ENCODE results near the gene TTYH3.

The TTYH3 gene

GRCh38 chr7:2624293-2624886 is 7.4 kb upstream of the TTYH3 start:
- H3K9ac ChIP-seq, result no peak overlapping the region
- no peaks in the 10 kb centered on the region for H4K20me1 ChIP-seq (ENCODE audit: insufficient read depth)
- H3K36me3 ChIP-seq (ENCODE audit: insufficient read depth), result no peaks in the 10 kb centered on the region
- H3K4me1 ChIP-seq (ENCODE audit: low read depth, poor library complexity, severe bottlenecking), result peaks cover 12% of the 10 kb centered on the region
- no peak overlapping the region for H3K4me3 ChIP-seq (IDR thresholded peaks at IDR 0.05; ENCODE audit: insufficient read depth, low read depth, low read length)
- H2AFZ ChIP-seq (ENCODE audit: low read depth), result no peak overlapping the region
- H3K4me2 ChIP-seq, result no peak overlapping the region
- H3K27ac ChIP-seq, result no peak overlapping the region
- no peak for TF ChIP-seq CTCF (conservative IDR thresholded peaks at IDR 0.05; ENCODE audit: low read depth, low read length)
- no peaks in the 10 kb centered on the region for H3K79me2 ChIP-seq (ENCODE audit: insufficient read depth, low read depth)
- H3K27me3 ChIP-seq (ENCODE audit: insufficient read depth, low read depth), result peaks cover 46% of the 10 kb centered on the region

DNA sequence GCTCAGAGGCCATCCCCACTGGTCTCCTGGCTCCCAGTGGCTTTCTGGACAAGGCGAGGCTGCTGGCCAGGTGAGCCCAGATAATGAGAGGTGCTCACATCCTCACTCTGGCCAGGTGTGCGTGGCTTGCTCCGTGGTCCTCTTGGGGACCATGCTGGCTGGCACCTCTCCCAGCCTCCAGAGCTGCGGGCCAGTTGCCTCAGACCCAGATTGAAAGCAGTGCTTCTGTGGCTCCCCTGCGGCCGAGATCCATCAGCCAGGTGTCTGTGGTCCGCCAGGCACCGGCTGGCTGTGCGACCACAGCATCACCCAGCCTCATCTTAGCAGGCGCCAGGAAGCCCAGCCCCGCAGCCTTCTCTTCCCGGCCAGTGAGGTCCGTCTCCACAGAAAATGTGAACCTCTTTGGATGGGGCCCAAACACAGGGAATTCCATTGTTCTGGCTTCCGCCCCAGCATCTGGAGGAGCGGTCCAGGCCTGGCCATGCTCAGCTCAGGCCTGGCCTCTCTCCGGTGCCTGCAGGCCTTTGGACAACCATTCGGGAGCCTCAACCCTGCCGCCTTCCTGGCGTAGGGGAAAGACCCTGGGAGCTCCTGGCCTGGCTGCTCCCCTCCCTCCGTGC is 5.2 kb upstream of the TTYH3 start:
- Histone ChIP-seq H3K27ac (no peak overlapping the region), H3K4me2 (peak overlapping the region; percentile 9; the same call in 1 of the 2 replicates), H3K4me3 (IDR thresholded peaks at IDR 0.05; ENCODE audit: insufficient read depth, low read depth, low read length) (no peak overlapping the region), H3K9ac (no peak overlapping the region), H2AFZ (ENCODE audit: low read depth) (no peak overlapping the region), H3K36me3 (ENCODE audit: insufficient read depth) (no peaks in the 10 kb centered on the region), H4K20me1 (ENCODE audit: insufficient read depth) (no peaks in the 10 kb centered on the region), H3K27me3 (ENCODE audit: insufficient read depth, low read depth) (peaks cover 60% of the 10 kb centered on the region), H3K79me2 (ENCODE audit: insufficient read depth, low read depth) (no peaks in the 10 kb centered on the region), H3K4me1 (ENCODE audit: low read depth, poor library complexity, severe bottlenecking) (peaks cover 12% of the 10 kb centered on the region)
- TF ChIP-seq CTCF (conservative IDR thresholded peaks at IDR 0.05; ENCODE audit: low read depth, low read length), result no peak

DNA sequence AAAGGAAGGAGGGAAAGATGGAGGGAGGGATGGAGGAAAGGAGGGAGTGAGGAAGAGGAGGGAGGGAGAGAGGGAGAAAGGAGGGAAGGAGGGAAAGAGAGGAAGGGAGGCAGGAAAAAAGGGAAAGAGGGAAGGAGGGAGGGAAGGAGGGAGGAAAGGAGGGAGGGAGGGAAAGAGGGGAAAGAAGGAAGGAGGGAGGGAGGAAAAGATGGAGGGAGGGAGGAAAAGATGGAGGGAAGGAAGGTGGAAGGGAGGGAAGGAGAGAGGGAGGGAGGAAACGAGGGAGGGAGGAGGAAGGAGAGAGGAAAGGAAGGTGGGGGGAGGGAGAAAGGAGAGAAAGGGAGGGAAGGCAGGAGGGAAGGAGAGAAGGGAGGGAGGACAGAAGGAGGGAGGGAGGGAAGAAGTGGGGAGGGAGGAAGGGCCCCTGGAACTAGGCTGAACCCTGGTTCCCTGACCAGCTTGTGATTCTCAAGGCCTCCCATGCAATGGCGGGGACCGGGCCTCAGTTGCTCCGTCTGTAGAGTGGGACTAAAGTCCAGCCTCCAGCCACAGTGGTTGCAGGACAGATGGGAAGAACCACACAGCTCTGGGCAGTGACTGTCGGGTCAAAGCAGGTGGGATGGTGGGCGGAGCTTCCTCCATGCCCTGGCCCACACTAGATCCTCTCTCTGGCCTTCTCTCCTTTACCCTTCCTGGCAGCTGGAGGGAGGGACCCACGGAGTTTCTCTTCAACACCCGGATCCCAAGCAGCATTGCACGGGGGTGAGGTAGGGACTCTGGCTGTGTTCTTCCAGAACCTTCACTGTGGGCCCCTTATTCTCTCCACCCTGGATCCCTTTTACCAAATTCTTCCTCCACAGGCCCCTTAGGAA is 4.3 kb upstream of the TTYH3 start:
- H4K20me1 ChIP-seq (ENCODE audit: insufficient read depth), result no peaks in the 10 kb centered on the region
- no peak for TF ChIP-seq CTCF (conservative IDR thresholded peaks at IDR 0.05; ENCODE audit: low read depth, low read length)
- H3K4me3 ChIP-seq (IDR thresholded peaks at IDR 0.05; ENCODE audit: insufficient read depth, low read depth, low read length), result no peak overlapping the region
- peaks cover 12% of the 10 kb centered on the region for H3K4me1 ChIP-seq (ENCODE audit: low read depth, poor library complexity, severe bottlenecking)
- H3K36me3 ChIP-seq (ENCODE audit: insufficient read depth), result no peaks in the 10 kb centered on the region
- H3K27ac ChIP-seq, result no peak overlapping the region
- no peak overlapping the region for H3K9ac ChIP-seq
- H3K27me3 ChIP-seq (ENCODE audit: insufficient read depth, low read depth), result peaks cover 61% of the 10 kb centered on the region
- H3K4me2 ChIP-seq, result no peak overlapping the region
- no peak overlapping the region for H2AFZ ChIP-seq (ENCODE audit: low read depth)
- no peaks in the 10 kb centered on the region for H3K79me2 ChIP-seq (ENCODE audit: insufficient read depth, low read depth)

DNA sequence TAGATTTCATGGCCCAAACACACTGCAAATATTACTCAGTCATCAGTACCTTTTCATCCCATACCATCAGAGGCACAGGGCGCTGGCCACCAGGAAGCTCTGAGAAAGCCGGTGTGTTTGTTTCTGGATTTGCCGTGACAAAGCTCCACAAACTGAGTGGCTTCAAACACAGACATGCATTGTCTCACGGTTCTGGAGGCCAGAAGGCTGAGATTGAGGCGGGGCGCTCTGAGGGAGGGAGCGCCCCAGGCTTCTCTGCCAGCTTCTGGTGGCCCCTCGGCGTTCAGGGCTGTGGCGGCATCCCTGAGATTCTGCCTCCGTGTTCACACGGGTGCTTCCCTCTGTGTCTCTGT is 3.7 kb upstream of the TTYH3 start:
- Histone ChIP-seq H3K36me3 (ENCODE audit: insufficient read depth) (no peaks in the 10 kb centered on the region), H3K27ac (no peak overlapping the region), H2AFZ (ENCODE audit: low read depth) (no peak overlapping the region), H3K4me3 (IDR thresholded peaks at IDR 0.05; ENCODE audit: insufficient read depth, low read depth, low read length) (no peak overlapping the region), H3K79me2 (ENCODE audit: insufficient read depth, low read depth) (no peaks in the 10 kb centered on the region), H3K4me1 (ENCODE audit: low read depth, poor library complexity, severe bottlenecking) (peaks cover 12% of the 10 kb centered on the region), H3K27me3 (ENCODE audit: insufficient read depth, low read depth) (peaks cover 66% of the 10 kb centered on the region), H3K4me2 (no peak overlapping the region), H3K9ac (no peak overlapping the region), H4K20me1 (ENCODE audit: insufficient read depth) (no peaks in the 10 kb centered on the region)
- no peak for TF ChIP-seq CTCF (conservative IDR thresholded peaks at IDR 0.05; ENCODE audit: low read depth, low read length)
